DND-41 (cell line): Measurements from ENCODE around the gene SLC18A3.

ENCODE experiments used
- ATAC-seq: fragments of 200-7000 bp; cut with Tn5 transposase; 3 replicates; pipeline ENCODE4 v1.9.1; 2021; ENCODE audit warnings: low read depth; ENCODE audit not compliant: insufficient read depth
- DNase-seq: peaks from one replicate; pipeline ENCODE4 v3.0.0-alpha.2; 2020
- H2AFZ ChIP-seq: 2 replicates; pipeline ENCODE4 v1.6.0; 2012; ENCODE audit warnings: low read depth, low read length
- H3K27ac ChIP-seq: 2 replicates; pipeline ENCODE4 v1.5.1; 2012; ENCODE audit warnings: low read length, inconsistent platforms
- H3K27me3 ChIP-seq: fragments of 200-600 bp; sonication (generic); 2 replicates; pipeline ENCODE4 v1.6.0; 2012; ENCODE audit warnings: low read length, mild to moderate bottlenecking, inconsistent platforms; ENCODE audit not compliant: insufficient read depth, poor library complexity
- H3K36me3 ChIP-seq: 2 replicates; pipeline ENCODE4 v1.5.1; 2012; ENCODE audit warnings: low read length, inconsistent platforms; ENCODE audit not compliant: insufficient read depth
- H3K4me1 ChIP-seq: 2 replicates; pipeline ENCODE4 v1.5.1; 2012; ENCODE audit warnings: mild to moderate bottlenecking, low read length; ENCODE audit not compliant: insufficient read depth
- H3K4me2 ChIP-seq: 2 replicates; pipeline ENCODE4 v1.6.0; 2012; ENCODE audit warnings: mild to moderate bottlenecking, moderate library complexity, low read length, inconsistent platforms; ENCODE audit not compliant: insufficient read depth
- H3K4me3 ChIP-seq, 2 experiments: fragments of 200-600 bp in 1 of 2; shearing (Covaris generic) in 1 of 2; 2 replicates each; pipeline ENCODE4 v1.5.1; 2012 to 2016; ENCODE audit warnings: inconsistent platforms in 2 of 2, low read length in 2 of 2, mild to moderate bottlenecking in 2 of 2, low read depth in 1 of 2, moderate library complexity in 1 of 2
- H3K79me2 ChIP-seq: 2 replicates; pipeline ENCODE4 v1.6.0; 2012; ENCODE audit warnings: low read length, inconsistent platforms; ENCODE audit not compliant: insufficient read depth
- H3K9ac ChIP-seq: 2 replicates; pipeline ENCODE4 v1.6.0; 2012; ENCODE audit warnings: low read depth, mild to moderate bottlenecking, inconsistent platforms, low read length, moderate library complexity
- H3K9me3 ChIP-seq: 2 replicates; pipeline ENCODE4 v1.5.1; 2012; ENCODE audit warnings: low read length, moderate library complexity, mild to moderate bottlenecking, inconsistent platforms; ENCODE audit not compliant: insufficient read depth, severe bottlenecking
- H4K20me1 ChIP-seq: 2 replicates; pipeline ENCODE4 v1.6.0; 2012; ENCODE audit warnings: low read length; ENCODE audit not compliant: insufficient read depth
- CTCF ChIP-seq: IDR thresholded peaks from 2 replicates; pipeline ENCODE4 v1.5.1; 2012; ENCODE audit warnings: borderline replicate concordance, low read length, moderate library complexity, mild to moderate bottlenecking; ENCODE audit not compliant: poor library complexity, severe bottlenecking; ENCODE audit errors: extremely low read depth
- EZH2 ChIP-seq: IDR thresholded peaks from 3 replicates; pipeline ENCODE4 v1.6.1; 2012; ENCODE audit warnings: borderline replicate concordance, low read depth, mild to moderate bottlenecking, moderate library complexity, low read length, inconsistent platforms; ENCODE audit not compliant: severe bottlenecking

The SLC18A3 gene

GRCh38 chr10:49611166-49611815 lies 1.2 kb downstream of the SLC18A3 start:
- no peaks in the 10 kb centered on the region for H3K9me3 ChIP-seq
- H4K20me1 ChIP-seq: peaks cover 7% of the 10 kb centered on the region
- no peak overlapping the region for H3K27ac ChIP-seq
- DNase-seq: no peak
- peaks cover 11% of the 10 kb centered on the region for H3K4me1 ChIP-seq
- H3K79me2 ChIP-seq: no peaks in the 10 kb centered on the region
- H3K9ac ChIP-seq: no peak overlapping the region
- H3K36me3 ChIP-seq: no peaks in the 10 kb centered on the region
- H3K27me3 ChIP-seq: no peaks in the 10 kb centered on the region
- no peak overlapping the region for H3K4me2 ChIP-seq
- no peak overlapping the region for H2AFZ ChIP-seq
- ATAC-seq: no peak
- H3K4me3 ChIP-seq: no peak overlapping the region
- TF ChIP-seq CTCF: no peak

- Histone ChIP-seq H3K27me3 (no peaks in the 10 kb centered on the region), H3K79me2 (no peaks in the 10 kb centered on the region), H3K36me3 (no peaks in the 10 kb centered on the region), H3K4me2 (no peak overlapping the region), H3K9ac (no peak overlapping the region), H3K27ac (no peak overlapping the region), H4K20me1 (peaks cover 7% of the 10 kb centered on the region), H2AFZ (no peak overlapping the region), H3K4me1 (peaks cover 5% of the 10 kb centered on the region), H3K4me3 (no peak overlapping the region), H3K9me3 (no peaks in the 10 kb centered on the region)
- DNase-seq (no peak), ATAC-seq (no peak)
- no peak for TF ChIP-seq CTCF
- no peak for TF ChIP-seq EZH2
These were observed 1.9 kb downstream of the SLC18A3 start for GRCh38 chr10:49611816-49612512.

- no peaks in the 10 kb centered on the region for H3K27me3 ChIP-seq
- no peaks in the 10 kb centered on the region for H3K9me3 ChIP-seq
These were observed 2.5 kb downstream of the SLC18A3 start for GRCh38 chr10:49612513-49613164.

More at GRCh38 chr10:49612513-49613164, 2.5 kb downstream of the SLC18A3 start:
- Histone ChIP-seq H3K27ac (no peak overlapping the region), H2AFZ (no peak overlapping the region), H3K9ac (no peak overlapping the region), H3K36me3 (no peaks in the 10 kb centered on the region), H3K4me2 (no peak overlapping the region), H3K79me2 (no peaks in the 10 kb centered on the region), H3K4me1 (no peaks in the 10 kb centered on the region), H3K4me3 (no peak overlapping the region), H4K20me1 (peaks cover 1% of the 10 kb centered on the region; the same call in 1 of the 2 replicates)
- TF ChIP-seq CTCF: no peak
- no peak for DNase-seq
- no peak for ATAC-seq
